Upper lobe of right lung (tissue), 1 donor: ENCODE results near the gene GALNT16. TPM values are rescaled to one million over a fixed set of nuclear protein-coding genes. Genes with fewer than 3 reads are reported as not detected.

Source experiments
- ATAC-seq: fragments of 200-7000 bp; cut with Tn5 transposase; one replicate; pipeline ENCODE4 v1.9.1; 2020; ENCODE audit warnings: mild to moderate bottlenecking, moderate library complexity
- DNase-seq: peaks from one replicate; pipeline ENCODE4 v3.0.0-alpha.2; 2020
- H3K27ac ChIP-seq: fragments of 200-600 bp; one replicate; pipeline ENCODE4 v1.8.0; 2022
- H3K27me3 ChIP-seq: fragments of 200-600 bp; one replicate; pipeline ENCODE4 v1.8.0; 2022; ENCODE audit warnings: mild to moderate bottlenecking
- H3K36me3 ChIP-seq: fragments of 200-600 bp; one replicate; pipeline ENCODE4 v1.8.0; 2022
- H3K4me1 ChIP-seq: fragments of 200-600 bp; one replicate; pipeline ENCODE4 v1.8.0; 2022
- H3K4me3 ChIP-seq: fragments of 200-600 bp; one replicate; pipeline ENCODE4 v1.8.0; 2022; ENCODE audit warnings: mild to moderate bottlenecking
- H3K9me3 ChIP-seq: fragments of 200-600 bp; one replicate; pipeline ENCODE4 v1.8.0; 2022
- intact Hi-C: fragments of 100-400 bp; cut with DNase I; formaldehyde crosslinking; loops from one replicate; pipeline ENCODE4 v1.11.0; 2022
- total RNA-seq: library from RNA; stranded (reverse); fragmentation: NEBNext Ultra II Directional; extraction: Animal tissue kit (Norgen Biotek cat#: 25700); gene quantifications from one replicate; pipeline ENCODE4 v1.2.1, GENCODE V29; 2021
- TF ChIP-seq, protein P1 (sequence below): fragments of 200-600 bp; IDR thresholded peaks from one replicate; pipeline ENCODE4 v1.8.0; 2022; ENCODE audit warnings: antibody characterized with exemption
- donor health status: DM: no; HTN: yes; CAD: no; lungs with severe emphysema.

The GALNT16 gene
- total RNA-seq, 1 donor from 2014 or later: 3.0 TPM

DNA sequence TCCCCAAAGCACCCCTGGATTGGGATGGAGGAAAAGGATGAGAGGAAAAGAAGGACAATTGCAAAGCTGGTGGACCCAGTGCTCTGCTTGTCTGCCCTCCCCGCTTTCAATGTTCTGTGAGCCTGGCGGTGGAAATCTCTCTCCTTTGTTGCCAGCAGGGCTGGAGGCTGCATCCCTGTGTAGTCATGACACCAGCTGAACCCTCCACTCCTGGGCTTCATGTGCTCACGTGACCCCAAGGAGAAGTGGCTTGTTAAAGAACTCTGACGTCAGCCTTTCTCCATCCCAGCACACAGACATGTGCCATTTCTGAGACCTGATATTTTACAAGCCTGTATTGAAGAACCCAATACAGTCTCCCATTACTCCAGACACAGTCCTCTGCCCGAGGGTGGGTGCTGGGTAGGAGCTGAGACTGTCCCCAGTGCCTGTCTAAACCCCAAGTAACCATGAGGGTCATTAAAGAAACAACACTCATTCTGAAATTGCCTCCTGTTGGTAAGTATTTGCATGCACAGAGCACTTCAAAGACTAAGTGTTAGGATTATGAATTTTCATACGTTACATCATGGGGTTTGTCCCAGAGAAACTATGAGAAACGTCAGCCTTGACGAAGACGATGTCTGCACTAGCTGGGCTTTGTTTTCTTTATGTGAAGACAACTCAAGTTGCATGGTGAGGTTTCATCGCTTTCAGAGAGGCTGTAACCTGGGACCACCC is 21.7 kb downstream of the GALNT16 start:
- DNase-seq (no peak), ATAC-seq (peak; percentile 55)
- H3K9me3 ChIP-seq: no peaks in the 10 kb centered on the region
- no peaks in the 10 kb centered on the region for H3K36me3 ChIP-seq
- no peak overlapping the region for H3K4me3 ChIP-seq
- no peaks in the 10 kb centered on the region for H3K27me3 ChIP-seq
- TF ChIP-seq, protein P1, sequence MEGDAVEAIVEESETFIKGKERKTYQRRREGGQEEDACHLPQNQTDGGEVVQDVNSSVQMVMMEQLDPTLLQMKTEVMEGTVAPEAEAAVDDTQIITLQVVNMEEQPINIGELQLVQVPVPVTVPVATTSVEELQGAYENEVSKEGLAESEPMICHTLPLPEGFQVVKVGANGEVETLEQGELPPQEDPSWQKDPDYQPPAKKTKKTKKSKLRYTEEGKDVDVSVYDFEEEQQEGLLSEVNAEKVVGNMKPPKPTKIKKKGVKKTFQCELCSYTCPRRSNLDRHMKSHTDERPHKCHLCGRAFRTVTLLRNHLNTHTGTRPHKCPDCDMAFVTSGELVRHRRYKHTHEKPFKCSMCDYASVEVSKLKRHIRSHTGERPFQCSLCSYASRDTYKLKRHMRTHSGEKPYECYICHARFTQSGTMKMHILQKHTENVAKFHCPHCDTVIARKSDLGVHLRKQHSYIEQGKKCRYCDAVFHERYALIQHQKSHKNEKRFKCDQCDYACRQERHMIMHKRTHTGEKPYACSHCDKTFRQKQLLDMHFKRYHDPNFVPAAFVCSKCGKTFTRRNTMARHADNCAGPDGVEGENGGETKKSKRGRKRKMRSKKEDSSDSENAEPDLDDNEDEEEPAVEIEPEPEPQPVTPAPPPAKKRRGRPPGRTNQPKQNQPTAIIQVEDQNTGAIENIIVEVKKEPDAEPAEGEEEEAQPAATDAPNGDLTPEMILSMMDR: no peak
- intact Hi-C loops: no loop called here
- H3K4me1 ChIP-seq: no peaks in the 10 kb centered on the region
- H3K27ac ChIP-seq: no peak overlapping the region

DNA sequence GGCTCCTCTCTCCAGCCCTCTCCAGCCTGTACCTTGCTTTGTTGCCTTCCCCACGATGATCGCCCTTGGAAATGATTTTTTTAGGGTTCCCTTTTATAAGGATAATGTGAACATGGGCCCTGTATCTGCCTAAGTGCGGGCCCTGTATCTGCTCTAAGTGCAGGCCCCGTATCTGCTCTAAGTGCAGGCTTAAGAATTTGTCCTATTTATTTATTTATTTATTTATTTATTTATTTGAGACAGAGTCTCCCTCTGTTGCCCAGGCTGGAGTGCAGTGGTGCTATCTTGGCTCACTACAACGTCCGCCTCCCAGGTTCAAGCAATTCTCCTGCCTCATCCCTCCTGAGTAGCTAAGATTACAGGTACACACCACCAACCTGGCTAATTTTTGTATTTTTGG is 22.5 kb downstream of the GALNT16 start:
- H3K27me3 ChIP-seq: no peaks in the 10 kb centered on the region
- intact Hi-C loops: no loop called here
- DNase-seq (no peak), ATAC-seq (no peak)
- peaks cover 2% of the 10 kb centered on the region for H3K4me1 ChIP-seq
- H3K27ac ChIP-seq: no peak overlapping the region
- no peaks in the 10 kb centered on the region for H3K9me3 ChIP-seq
- TF ChIP-seq, protein P1: no peak
- no peaks in the 10 kb centered on the region for H3K36me3 ChIP-seq
- H3K4me3 ChIP-seq: no peak overlapping the region

DNA sequence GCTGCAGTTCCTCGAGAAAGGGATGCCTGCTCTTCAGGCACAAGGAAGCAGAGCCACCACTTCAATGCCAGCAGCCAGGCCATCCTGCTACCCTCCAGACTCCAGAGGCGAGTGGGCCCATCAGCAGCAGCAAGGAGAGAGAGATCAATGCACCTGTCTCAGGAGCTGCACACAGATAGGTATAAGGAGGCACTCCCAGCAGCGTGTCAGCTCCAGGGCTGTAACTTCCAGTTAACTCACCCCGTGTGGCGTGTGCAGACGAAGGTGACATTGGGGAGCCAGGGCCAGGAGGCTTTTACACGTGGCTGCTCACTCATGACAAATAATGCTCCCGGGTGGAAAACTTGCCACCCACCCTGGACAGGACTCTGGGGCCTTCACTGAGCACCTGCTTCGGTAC is 24.2 kb downstream of the GALNT16 start:
- Histone ChIP-seq H3K9me3 (no peaks in the 10 kb centered on the region), H3K36me3 (no peaks in the 10 kb centered on the region), H3K27ac (no peak overlapping the region), H3K4me3 (no peak overlapping the region), H3K27me3 (no peaks in the 10 kb centered on the region), H3K4me1 (peaks cover 5% of the 10 kb centered on the region)
- TF ChIP-seq, protein P1: no peak
- intact Hi-C loops: no loop called here
- ATAC-seq (no peak), DNase-seq (no peak)

DNA sequence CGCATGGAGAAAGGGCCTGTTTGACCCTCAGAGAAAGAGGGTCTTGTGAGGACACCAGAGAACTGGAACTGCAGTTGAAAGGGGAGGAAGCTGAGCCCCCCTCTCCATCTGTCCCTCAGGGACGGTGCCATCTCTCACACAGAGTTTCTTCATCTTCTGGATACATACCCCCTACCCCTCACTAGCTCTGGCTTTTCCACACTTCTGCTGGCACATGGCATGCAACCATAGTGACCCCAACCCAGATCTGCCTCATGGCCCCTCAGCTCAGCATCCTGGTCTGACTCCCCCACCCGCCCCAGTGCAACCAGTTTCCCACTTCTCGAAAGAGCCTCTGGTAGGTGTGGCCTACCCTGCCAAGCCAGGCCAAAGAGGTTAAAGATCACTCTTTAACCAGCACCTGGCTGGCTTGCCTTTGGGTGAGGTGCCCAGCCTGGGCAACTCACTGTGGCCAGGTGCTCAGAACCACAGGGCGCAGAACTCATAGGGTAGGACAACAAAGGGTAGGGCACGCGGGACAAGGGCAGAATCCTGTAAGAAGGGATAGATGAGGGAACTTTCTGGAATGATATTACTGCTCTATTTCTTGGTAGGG is 25.8 kb downstream of the GALNT16 start:
- Histone ChIP-seq H3K4me1 (peaks cover 5% of the 10 kb centered on the region), H3K27me3 (no peaks in the 10 kb centered on the region), H3K27ac (no peak overlapping the region), H3K4me3 (no peak overlapping the region), H3K9me3 (no peaks in the 10 kb centered on the region), H3K36me3 (no peaks in the 10 kb centered on the region)
- intact Hi-C loops: no loop called here
- ATAC-seq: no peak
- TF ChIP-seq, protein P1: no peak
- no peak for DNase-seq

DNA sequence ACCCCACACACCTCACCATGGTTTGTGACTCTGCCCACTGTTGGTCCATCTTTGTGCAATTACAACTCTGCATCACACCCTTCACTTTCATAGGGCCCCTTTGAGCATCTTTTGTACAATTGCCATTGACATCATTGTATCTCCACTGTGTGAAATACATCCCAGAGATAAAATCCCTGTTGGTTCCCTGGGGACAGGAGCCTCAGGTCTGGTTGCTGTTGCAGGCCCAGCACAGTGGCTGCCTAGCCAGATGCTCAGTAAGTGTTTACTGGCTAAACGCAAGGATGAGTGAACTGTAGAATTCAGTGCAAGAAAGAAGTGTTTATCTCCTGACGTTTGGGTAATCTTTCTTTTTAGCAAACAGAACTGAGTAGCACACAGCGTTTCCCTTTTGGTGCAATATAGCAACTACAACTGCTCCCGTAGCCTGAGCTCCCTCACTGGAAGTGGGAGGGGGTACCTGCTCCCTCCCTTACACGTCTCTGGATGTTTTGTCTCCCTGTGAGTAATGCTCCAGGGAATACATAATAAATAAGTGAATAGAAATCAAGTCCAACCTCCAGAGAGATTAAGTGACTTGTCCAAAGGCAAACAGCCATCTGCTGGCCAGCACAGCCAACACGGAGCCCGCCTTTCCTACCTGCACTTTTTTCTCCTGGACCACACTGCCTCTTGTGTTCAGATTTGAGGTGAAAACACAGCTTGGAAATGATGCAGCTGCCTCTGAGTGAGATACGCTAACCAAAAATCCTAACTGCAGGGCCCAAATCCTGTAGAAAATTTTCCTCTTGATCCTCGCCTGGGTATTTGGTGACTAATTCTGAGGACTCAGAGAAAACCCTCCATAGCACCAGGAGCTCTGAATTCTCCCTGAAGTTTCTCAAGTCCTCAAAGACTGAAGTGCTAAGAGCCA is 27.4 kb downstream of the GALNT16 start:
- TF ChIP-seq, protein P1: no peak
- intact Hi-C loops: no loop called here
- no peak for ATAC-seq

More for the DNA sequence above, 27.4 kb downstream of the GALNT16 start:
- H3K27ac ChIP-seq: no peak overlapping the region
- no peak overlapping the region for H3K4me3 ChIP-seq
- H3K4me1 ChIP-seq: peaks cover 5% of the 10 kb centered on the region
- H3K9me3 ChIP-seq: no peaks in the 10 kb centered on the region
- no peaks in the 10 kb centered on the region for H3K36me3 ChIP-seq
- H3K27me3 ChIP-seq: no peaks in the 10 kb centered on the region
- DNase-seq: no peak
